ENCODE measurements around the gene ANKRD36. TPM values are rescaled to one million over a fixed set of nuclear protein-coding genes. Genes with fewer than 3 reads are reported as not detected.
"Not testable (repeated sequence)": the region's sequence is repeated elsewhere in the genome, so short reads cannot be mapped to it uniquely, and the experiment has no call there.

Gene ANKRD36
- total RNA-seq, 3 donors from 2014 or later = 17.1 to 32.1 (median 26.4) TPM

- H3K9me3 ChIP-seq; intact Hi-C loops (cut with DNase I, micrococcal nuclease); H3K4me1 ChIP-seq (ENCODE audit: low read depth); H3K36me3 ChIP-seq (ENCODE audit: low read depth): not testable (repeated sequence)
- ATAC-seq = peak; percentile 95
- peak overlapping the region; percentile 30 for H3K4me3 ChIP-seq
- peak; percentile 74 to 92 (median 78) for DNase-seq
- peak; percentile 57 for TF ChIP-seq CTCF (IDR thresholded peaks at IDR 0.05)
Measured at GRCh38 chr2:97112320-97113049, 468 bp upstream of the ANKRD36 start.

- H3K4me1 ChIP-seq (ENCODE audit: low read depth); ATAC-seq; H3K36me3 ChIP-seq (ENCODE audit: low read depth); intact Hi-C loops (cut with DNase I, micrococcal nuclease); H3K9me3 ChIP-seq: not testable (repeated sequence)
- H3K4me3 ChIP-seq = peak overlapping the region; percentile 30
- DNase-seq = peak; percentile 21 to 68 (median 48)
Measured at GRCh38 chr2:97113882-97114255, 916 bp downstream of the ANKRD36 start.

- H3K4me3 ChIP-seq; ATAC-seq; intact Hi-C loops (cut with DNase I, micrococcal nuclease); H3K36me3 ChIP-seq (ENCODE audit: low read depth); DNase-seq; H3K4me1 ChIP-seq (ENCODE audit: low read depth); H3K9me3 ChIP-seq: not testable (repeated sequence)
Measured at GRCh38 chr2:97129090-97129489, 16.1 kb downstream of the ANKRD36 start.

- DNase-seq; ATAC-seq; H3K4me3 ChIP-seq; H3K36me3 ChIP-seq (ENCODE audit: low read depth); H3K9me3 ChIP-seq; H3K4me1 ChIP-seq (ENCODE audit: low read depth); intact Hi-C loops (cut with DNase I, micrococcal nuclease): not testable (repeated sequence)
Measured at GRCh38 chr2:97144016-97144415, 31.1 kb downstream of the ANKRD36 start.

GRCh38 chr2:97166548-97166947 lies 53.6 kb downstream of the ANKRD36 start:
- intact Hi-C loops (cut with DNase I, micrococcal nuclease); H3K9me3 ChIP-seq; H3K4me3 ChIP-seq; H3K4me1 ChIP-seq (ENCODE audit: low read depth); H3K36me3 ChIP-seq (ENCODE audit: low read depth); DNase-seq; ATAC-seq: not testable (repeated sequence)

- H3K4me3 ChIP-seq; DNase-seq; H3K36me3 ChIP-seq (ENCODE audit: low read depth); intact Hi-C loops (cut with DNase I, micrococcal nuclease); ATAC-seq; H3K4me1 ChIP-seq (ENCODE audit: low read depth); H3K9me3 ChIP-seq: not testable (repeated sequence)
Measured at GRCh38 chr2:97167938-97168337, 55.0 kb downstream of the ANKRD36 start.

- H3K4me1 ChIP-seq (ENCODE audit: low read depth); DNase-seq; H3K4me3 ChIP-seq; intact Hi-C loops (cut with DNase I, micrococcal nuclease); H3K36me3 ChIP-seq (ENCODE audit: low read depth); ATAC-seq; H3K9me3 ChIP-seq: not testable (repeated sequence)
Measured at GRCh38 chr2:97168583-97168982, 55.6 kb downstream of the ANKRD36 start.

- intact Hi-C loops (cut with DNase I, micrococcal nuclease); ATAC-seq; DNase-seq; H3K9me3 ChIP-seq; H3K36me3 ChIP-seq (ENCODE audit: low read depth); H3K4me3 ChIP-seq; H3K4me1 ChIP-seq (ENCODE audit: low read depth): not testable (repeated sequence)
Measured at GRCh38 chr2:97180391-97180790, 67.4 kb downstream of the ANKRD36 start.

GRCh38 chr2:97195349-97195748 lies 82.4 kb downstream of the ANKRD36 start:
- DNase-seq; H3K4me3 ChIP-seq; H3K36me3 ChIP-seq (ENCODE audit: low read depth); intact Hi-C loops (cut with DNase I, micrococcal nuclease); ATAC-seq; H3K4me1 ChIP-seq (ENCODE audit: low read depth); H3K9me3 ChIP-seq: not testable (repeated sequence)

GRCh38 chr2:97197251-97197650 lies 84.3 kb downstream of the ANKRD36 start:
- DNase-seq; H3K9me3 ChIP-seq; H3K36me3 ChIP-seq (ENCODE audit: low read depth); ATAC-seq; intact Hi-C loops (cut with DNase I, micrococcal nuclease); H3K4me1 ChIP-seq (ENCODE audit: low read depth); H3K4me3 ChIP-seq: not testable (repeated sequence)

- H3K4me3 ChIP-seq; intact Hi-C loops (cut with DNase I, micrococcal nuclease); H3K4me1 ChIP-seq (ENCODE audit: low read depth); DNase-seq; H3K36me3 ChIP-seq (ENCODE audit: low read depth); H3K9me3 ChIP-seq; ATAC-seq: not testable (repeated sequence)
Measured at GRCh38 chr2:97200887-97201286, 87.9 kb downstream of the ANKRD36 start.

GRCh38 chr2:97202643-97203250 lies 89.8 kb downstream of the ANKRD36 start:
- H3K4me3 ChIP-seq; ATAC-seq; H3K4me1 ChIP-seq (ENCODE audit: low read depth); H3K36me3 ChIP-seq (ENCODE audit: low read depth); intact Hi-C loops (cut with DNase I, micrococcal nuclease); H3K9me3 ChIP-seq; DNase-seq: not testable (repeated sequence)

Measured in mucosa of descending colon (tissue), 3 donors.